NCI-H748 treated with DMSO at 0.1 percent for 48 hours (cell line): Measurements from ENCODE around the gene KCTD6.

Experiments used
- DNase-seq: peaks from one replicate; lab custom pipeline; 2025; lab: John Stamatoyannopoulos, UW

The KCTD6 gene

DNA sequence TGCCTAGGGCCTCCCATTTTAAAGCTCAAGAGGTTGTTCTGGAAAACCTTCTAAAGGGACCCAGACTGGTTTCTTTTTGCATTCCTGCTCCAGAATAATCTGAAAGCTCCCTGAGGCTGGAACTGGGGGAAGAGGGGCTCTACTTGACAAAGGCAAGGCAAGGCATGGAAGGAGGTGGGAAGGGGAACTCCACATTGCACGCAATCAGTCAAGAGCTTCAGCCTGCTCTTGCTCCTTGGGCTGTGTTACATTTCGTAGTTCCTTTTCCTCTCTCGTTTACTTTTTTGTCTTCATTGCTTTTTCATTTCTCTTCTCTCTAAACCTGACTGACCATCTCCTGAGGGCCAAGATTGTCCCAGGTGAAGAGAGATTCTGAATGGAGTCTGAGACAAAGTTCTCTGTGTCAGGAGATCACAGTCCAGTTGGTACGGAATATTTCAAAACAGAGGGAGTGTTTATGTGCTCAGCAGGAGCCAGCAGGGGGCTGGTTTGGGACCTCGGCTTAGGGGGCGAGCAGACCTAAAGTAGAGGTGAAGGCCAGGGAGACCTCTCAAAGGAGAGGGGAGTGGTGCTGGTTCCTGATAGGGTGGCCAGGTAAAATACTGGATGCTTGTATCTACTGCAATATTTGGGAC lies 6.0 kb upstream of the KCTD6 start:
- no peak for DNase-seq

DNA sequence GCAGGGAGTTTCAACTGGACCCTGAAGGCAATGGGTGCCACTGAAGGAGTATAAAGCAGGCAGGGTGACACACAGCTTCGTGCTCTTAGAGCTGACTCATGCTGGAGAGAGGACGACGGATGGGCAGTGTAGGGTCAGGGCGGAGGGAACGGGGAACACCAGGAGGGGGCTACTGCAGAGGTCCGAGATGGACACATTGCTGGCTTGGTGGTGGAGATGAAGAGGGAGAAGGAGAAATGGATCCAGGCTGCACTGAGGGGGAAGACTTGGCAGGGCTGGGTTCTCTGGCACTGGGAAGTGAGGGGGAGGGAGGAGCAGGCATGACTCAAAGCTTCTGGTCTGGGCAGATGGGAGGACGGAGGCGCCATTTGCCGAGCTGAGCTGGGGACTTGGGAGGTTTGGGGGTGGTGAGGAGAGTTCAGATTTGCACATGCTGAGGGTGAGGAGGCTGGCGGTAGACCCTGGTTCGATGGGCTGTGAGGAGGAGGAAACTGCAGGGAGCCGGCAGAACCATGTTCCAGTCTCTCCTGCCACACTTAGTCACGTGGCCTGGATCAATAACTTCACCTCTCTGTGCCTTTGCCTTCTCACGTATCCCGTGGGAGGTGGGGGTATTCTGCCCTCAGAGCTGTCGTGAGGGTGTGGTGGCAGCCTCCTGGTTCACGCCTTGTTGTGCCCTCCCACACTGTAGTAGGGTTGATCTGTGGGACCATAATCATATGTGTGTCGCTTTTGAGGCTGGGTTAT lies 4.6 kb upstream of the KCTD6 start:
- DNase-seq = no peak

DNA sequence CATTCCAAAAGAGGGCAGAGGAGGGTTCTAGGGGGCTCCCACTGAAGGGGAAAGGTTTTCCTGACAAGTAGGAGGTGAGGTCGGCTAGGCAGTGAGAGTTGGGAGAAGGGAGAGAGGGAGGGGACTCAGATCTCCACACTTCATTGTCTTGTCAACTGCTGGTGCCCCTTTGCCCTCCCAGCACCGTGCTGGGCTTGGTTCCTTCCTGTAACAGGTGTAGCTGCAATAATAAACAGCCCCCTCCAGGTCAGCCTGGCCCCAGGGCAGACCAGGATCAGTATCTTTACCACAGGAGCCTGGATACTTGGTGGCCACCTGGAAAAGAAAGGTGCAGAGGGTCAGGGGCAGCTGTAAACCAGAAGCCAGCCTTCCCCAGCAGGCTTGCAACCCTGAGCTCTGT lies 2.9 kb upstream of the KCTD6 start:
- no peak for DNase-seq

DNA sequence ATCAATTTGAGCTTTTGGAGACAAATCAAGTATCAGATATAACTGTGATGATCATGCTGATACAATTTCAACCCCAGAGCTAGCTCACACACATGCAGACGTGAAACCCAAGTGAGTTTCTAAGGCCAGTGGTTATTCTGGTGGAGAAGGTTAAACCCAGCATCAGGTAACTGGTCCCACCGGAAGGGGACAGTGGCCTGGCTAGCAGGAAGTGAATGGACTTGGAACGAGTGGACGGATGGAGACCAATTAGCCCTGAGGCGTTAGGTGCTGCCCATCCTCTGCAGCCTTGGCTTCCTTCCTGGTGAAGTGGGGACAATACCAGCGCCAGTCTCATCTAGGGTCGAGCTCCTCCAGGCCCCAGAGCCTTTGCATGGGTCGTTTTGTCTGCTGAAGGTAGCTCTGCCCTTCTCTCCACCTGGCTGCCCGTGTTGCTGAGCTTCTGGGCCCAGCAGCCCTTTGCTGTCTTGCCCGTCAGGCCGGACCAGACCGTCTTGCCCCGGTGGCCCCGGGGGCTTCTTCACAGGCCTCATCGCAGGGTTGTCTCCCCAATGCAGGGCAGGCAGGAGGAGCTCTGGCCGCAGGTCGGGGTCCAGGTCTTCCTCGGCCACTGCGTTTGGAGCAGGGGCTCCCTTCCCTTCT lies 915 bp upstream of the KCTD6 start:
- DNase-seq = no peak

GRCh38 chr3:58492494-58492905 lies 604 bp downstream of the KCTD6 start:
- DNase-seq = no peak

DNA sequence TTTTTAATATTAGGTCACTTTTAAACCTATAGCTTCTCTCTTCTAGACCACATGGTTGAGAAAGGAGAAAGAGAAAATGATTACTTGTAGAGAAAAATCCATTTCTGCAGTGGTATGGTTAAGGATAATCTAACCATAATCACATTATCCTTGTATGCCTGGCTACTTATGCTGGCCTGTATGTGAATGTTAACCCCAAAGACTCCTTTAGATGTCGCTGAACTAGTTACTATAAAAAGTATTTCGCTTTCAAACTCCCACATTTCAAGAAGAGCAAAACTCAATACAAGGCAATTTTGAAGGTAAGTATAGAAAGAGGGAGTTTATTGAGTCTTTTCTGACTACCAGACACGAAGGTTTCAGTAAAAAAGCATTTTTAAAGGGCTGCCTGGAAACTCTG lies 2.2 kb downstream of the KCTD6 start:
- DNase-seq = no peak

DNA sequence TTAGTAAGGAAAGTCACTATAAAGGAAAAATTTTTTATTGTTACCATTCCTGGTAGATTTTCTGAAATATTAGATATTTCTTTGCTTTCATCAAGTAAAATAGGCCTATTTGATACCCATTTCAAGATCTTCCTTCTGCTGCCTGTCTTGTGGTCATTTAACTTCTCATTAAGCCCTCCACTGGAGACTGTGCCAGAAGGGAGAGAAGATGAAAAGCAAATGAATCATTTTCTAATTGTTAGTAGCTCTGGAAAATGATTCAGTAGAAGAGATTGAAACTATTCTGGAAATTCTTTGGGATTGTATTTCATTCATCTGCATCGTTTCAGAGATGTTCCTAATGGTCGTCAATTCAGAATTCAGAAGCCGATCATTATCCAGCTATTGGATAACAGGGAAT lies 3.2 kb downstream of the KCTD6 start:
- no peak for DNase-seq

GRCh38 chr3:58496206-58496857 lies 4.4 kb downstream of the KCTD6 start:
- DNase-seq = no peak

GRCh38 chr3:58497097-58497496 lies 5.2 kb downstream of the KCTD6 start:
- DNase-seq = no peak

DNA sequence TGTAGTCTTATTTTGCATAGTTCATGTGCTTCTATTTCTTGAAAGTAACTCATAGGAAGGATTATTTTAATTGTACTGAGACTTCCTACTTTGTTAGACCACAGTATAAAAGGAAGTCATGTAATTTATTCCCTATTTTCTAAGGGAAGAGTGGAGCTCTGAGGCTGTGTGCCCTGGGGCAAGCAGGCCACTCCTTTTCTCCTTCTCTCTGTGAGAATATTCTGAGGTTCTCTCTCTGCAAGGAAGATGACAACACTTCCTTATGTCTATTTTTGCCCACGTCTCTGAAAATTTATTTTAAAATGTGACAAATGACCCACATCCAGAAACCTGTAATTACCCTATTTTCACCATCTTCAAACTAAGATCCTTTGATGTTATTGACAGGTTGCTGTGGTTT lies 11.0 kb downstream of the KCTD6 start:
- DNase-seq = no peak

DNA sequence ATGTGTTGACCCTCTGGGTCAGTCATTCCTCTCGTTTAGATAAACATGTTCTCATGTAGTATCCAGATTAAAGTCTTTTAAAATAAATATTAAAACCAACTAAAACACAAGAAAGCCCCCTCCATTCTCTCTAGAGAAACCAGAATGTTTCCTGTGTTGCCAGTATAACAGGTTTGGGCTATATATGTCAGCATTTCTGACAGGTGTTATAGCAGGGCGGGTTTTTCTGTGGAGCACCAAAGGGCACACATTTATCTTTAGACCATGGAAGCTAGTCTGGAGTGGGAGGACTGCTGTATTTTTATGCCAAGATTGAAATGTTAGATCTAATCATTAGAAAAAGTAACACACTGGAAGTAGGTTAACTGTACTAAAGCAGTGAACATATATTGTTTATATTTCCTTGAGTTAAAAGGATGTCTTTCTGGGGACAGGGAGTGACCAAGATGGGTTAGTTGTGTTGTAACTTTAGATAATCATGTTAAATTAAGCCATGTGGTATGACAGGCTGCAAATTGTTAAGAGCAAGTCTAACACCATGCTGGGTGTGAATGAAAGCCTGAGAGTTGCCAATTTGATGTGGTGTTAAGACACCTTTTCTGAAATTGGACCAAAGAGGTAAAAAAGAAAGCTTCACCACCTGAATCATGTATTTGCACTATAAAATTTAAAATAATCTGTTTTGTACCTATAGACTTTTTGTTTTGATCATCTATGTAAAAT lies 15.6 kb downstream of the KCTD6 start:
- no peak for DNase-seq

GRCh38 chr3:58508437-58508836 lies 16.5 kb downstream of the KCTD6 start:
- DNase-seq = no peak

GRCh38 chr3:58514405-58514804 lies 22.5 kb downstream of the KCTD6 start:
- no peak for DNase-seq

DNA sequence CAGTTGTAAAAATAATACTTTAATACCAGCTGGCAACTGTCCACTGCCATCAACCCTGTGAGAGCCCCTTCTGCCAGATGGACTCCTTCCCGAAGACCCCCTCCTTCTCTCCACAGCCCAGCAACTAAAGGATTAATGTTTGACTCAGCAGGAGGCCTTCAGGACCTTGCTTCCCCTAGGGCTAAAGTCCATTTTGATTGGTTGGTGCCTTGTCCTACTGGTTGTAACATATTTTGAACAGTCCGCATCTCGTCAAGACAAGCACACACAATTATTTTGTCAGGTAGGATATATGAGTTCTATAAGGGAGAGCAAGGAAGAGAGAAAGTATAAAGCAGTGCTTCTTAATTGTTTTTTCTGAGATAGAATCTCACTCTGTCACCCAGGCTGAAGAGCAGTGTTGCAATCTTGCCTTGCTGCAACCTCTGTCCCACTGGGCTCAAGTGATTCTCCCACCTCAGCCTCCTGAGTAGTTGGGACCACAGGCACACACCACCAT lies 26.4 kb downstream of the KCTD6 start:
- no peak for DNase-seq

GRCh38 chr3:58519668-58520402 lies 27.9 kb downstream of the KCTD6 start:
- no peak for DNase-seq

DNA sequence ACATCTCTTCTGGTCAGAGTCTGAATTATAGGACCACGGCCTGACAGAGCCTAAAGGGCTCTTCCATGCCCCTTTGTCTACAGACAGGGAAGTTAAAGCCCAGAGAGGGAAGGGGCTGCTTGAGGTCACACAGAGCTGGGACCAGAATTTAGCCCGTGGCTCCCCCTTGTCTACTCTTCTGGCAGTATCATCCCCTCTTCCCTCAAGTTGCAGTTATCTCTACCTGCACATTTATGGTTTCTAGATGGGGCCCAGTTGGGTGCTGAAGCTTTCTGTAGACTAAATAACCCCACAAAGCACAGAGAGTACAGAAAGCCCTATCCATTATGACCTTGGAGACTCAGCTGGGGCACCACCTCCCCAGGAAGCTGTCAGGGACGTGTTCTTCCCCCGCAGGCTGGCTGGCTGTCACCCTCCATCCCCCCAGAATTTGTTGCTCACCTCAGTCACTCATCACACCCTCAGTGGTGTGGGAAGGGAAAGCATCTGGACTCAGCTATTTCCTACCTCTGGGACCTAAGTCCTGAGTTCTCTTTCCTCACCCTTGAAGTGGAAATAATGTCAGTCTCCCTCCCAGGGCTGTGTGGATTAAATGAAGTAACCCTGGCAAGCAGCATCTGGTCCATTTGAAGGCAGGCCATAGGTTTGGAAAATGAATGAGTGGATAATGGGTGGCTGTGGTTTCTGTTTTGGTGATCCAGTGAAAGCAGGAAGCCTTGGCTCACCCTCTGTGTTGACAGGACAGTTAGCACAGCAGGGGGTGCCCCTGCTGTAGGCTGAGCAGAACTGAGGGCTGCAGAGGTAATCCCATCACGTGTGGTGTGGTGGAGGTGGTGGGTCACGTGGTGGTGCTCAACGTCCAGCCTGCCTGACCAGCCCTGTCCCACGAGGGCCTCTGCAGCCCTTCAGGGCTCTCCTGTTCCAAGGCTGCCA lies 28.8 kb downstream of the KCTD6 start:
- DNase-seq = no peak

- no peak for DNase-seq
Measured at GRCh38 chr3:58521336-58521670, 29.4 kb downstream of the KCTD6 start.

DNA sequence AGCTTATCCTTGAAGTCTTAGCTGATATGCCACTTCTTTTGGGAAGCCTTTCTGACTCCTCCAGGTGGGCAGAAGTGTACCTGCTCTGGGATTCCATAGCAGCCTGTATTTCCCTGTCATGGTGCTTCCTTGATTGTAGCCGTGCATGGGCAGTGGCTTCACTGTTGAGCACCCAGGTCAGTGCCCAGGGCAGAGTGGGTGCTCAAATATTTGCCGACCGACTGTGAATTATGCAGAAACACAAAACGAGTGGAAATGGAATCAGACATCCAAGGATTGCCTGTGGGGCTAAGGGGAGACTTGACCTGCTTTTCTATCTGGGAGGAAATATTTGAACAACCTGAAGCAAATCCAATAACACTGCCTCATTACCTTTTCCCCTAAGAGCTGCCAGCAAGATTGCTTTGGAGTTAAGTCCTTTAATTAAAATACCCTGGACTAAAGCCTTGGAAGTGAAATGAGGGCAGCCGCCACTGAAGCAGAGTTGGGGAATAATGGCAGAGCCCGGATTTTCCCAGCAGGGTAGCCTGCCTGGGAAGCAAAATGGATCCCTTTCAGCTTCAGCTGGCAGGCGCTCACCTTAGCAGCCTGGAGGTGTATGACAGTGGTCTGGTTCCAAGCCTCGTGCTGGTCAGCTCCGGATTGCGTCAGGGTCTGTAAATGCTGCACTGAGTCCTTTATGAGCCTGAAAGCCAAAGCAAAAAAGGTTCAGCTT lies 30.2 kb downstream of the KCTD6 start:
- no peak for DNase-seq

DNA sequence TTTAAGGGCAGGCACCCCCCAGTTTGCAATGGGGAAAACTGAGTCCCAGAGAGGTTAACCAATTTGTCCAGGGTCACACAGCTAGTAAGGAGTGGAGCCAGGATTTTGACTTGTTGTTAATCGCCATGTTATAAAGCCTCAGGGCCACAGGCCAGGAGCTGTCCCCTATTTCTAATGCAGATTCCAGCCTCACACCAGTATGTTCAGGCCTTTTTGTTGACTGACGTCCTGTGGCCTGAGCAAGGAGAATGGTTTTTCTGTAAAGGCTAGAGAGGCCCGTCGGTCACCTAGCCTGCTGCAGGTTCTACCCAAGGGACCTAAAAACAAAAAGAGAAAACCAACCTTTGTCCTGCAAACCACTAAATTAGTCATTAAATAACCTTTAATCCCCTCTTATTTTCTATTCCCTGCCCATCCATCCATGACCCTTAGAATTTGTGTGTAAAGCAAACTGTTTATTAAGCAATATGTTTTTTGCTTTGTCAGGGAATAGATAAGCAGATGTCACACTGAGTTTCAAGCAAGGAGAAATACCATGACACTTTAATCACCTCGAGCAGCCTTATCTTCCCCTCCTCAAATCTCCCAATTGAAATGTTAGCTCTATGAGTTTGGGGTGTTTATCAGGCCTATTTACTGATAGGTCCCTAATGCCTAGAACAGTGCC lies 31.0 kb downstream of the KCTD6 start:
- no peak for DNase-seq
